GM19468 (cell line): ENCODE measurements around the gene POLN.
"Not testable (repeated sequence)": the region's sequence is repeated elsewhere in the genome, so short reads cannot be mapped to it uniquely, and the experiment has no call there.

Experiments used
- ATAC-seq: cut with Tn5 transposase; IDR thresholded peaks from one replicate; pipeline ENCODE4 v1.9.1; 2021; ENCODE audit warnings: mild to moderate bottlenecking, moderate library complexity, moderate number of reproducible peaks; ENCODE audit not compliant: unreplicated experiment; ENCODE audit errors: extremely low read depth

The POLN gene

GRCh38 chr4:2048831-2049230, 193.1 kb downstream of the POLN start:
- no peak for ATAC-seq

- ATAC-seq = no peak
Observed at GRCh38 chr4:2047781-2048581, 193.9 kb downstream of the POLN start.

- ATAC-seq = no peak
Observed at GRCh38 chr4:2047031-2047660, 194.8 kb downstream of the POLN start.

GRCh38 chr4:2046031-2046961, 195.6 kb downstream of the POLN start:
- ATAC-seq = no peak

GRCh38 chr4:2045518-2045951, 196.4 kb downstream of the POLN start:
- no peak for ATAC-seq

- ATAC-seq = no peak
Observed at GRCh38 chr4:2044542-2045517, 197.1 kb downstream of the POLN start.

GRCh38 chr4:2044119-2044485, 197.8 kb downstream of the POLN start:
- ATAC-seq = no peak

- no peak for ATAC-seq
Observed at GRCh38 chr4:2043396-2044118, 198.4 kb downstream of the POLN start.

GRCh38 chr4:2042947-2043395, 198.9 kb downstream of the POLN start:
- no peak for ATAC-seq

- ATAC-seq = no peak
Observed at GRCh38 chr4:2042204-2042946, 199.5 kb downstream of the POLN start.

GRCh38 chr4:2041239-2042130, 200.4 kb downstream of the POLN start:
- ATAC-seq = peak; percentile 19

GRCh38 chr4:2040391-2041238, 201.3 kb downstream of the POLN start:
- ATAC-seq = no peak

GRCh38 chr4:2036866-2037265, 205.1 kb downstream of the POLN start:
- no peak for ATAC-seq

GRCh38 chr4:2036327-2036726, 205.6 kb downstream of the POLN start:
- no peak for ATAC-seq

- not testable (repeated sequence) for ATAC-seq
Observed at GRCh38 chr4:2031161-2031560, 210.8 kb downstream of the POLN start.

- ATAC-seq = not testable (repeated sequence)
Observed at GRCh38 chr4:2027120-2027519, 214.8 kb downstream of the POLN start.
